Activated naive CD8-positive, alpha-beta T cell treated with anti-CD3 and anti-CD28 coated beads, Interleukin-2, amount 50 U/mL, for 24 hours (primary cell): ENCODE data around the gene BHLHE40.

ENCODE experiments used
- ATAC-seq: fragments of 150-1000 bp; cut with Tn5 transposase; one replicate; pipeline ENCODE4 v1.10.0; 2021
- DNase-seq: peaks from one replicate; pipeline ENCODE4 v3.0.0; 2021
- H3K27ac Mint-ChIP-seq: one replicate; pipeline ENCODE4 v1.8.0; 2021; ENCODE audit warnings: mild to moderate bottlenecking, mixed read lengths
- H3K27me3 Mint-ChIP-seq: one replicate; pipeline ENCODE4 v1.8.0; 2021; ENCODE audit warnings: mixed read lengths
- H3K36me3 Mint-ChIP-seq: one replicate; pipeline ENCODE4 v1.8.0; 2021; ENCODE audit warnings: low read depth, mixed read lengths
- H3K4me1 Mint-ChIP-seq: one replicate; pipeline ENCODE4 v1.8.0; 2021; ENCODE audit warnings: mixed read lengths
- H3K4me3 Mint-ChIP-seq: one replicate; pipeline ENCODE4 v1.8.0; 2021; ENCODE audit warnings: mild to moderate bottlenecking, moderate library complexity, mixed read lengths
- H3K9me3 Mint-ChIP-seq: one replicate; pipeline ENCODE4 v1.8.0; 2021; ENCODE audit warnings: mixed read lengths

Gene BHLHE40

DNA sequence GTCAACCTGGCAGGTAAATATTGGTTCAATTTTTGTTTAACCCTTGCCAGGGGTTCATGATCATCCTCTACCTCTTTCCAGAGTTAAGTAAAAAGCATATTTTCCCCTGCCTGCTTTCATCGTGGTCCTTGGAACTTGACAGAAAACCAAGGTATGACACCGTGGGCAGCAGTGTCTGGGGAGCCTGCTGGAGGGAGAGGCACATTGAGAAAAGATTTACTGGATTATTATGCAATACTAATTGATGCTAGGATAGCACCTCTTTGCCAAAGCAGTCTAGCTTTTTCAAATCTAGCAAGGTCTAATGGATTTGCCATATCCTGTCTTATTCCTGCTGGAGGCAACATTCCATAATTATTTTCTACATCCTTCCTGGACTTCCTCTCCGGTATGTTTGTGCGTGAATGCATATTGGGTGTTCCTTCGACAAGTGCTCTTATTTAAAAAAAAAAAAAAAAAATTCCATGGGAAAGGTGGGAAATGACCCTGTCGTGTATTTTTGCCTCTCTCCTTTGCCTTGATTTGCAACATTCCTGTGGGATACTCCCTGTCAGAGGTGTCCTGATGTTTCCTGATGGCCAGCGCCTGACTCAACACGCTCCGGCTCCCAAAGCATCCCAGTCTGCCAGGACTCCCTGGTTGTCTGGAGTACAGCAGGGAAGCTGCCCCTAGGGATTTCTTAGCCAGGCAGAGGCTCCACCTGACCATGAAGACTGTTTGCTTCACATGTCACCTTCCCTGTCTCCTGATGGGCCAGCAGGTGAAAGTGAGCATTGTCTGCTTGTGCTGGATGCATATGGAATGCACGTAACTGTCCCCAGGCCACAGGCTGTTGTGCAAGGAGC lies 6.3 kb downstream of the BHLHE40 start:
- DNase-seq (no peak), ATAC-seq (no peak)
- Mint-ChIP-seq H3K4me3 (peak overlapping the region; percentile 80), H3K27ac (peak overlapping the region; percentile 83), H3K9me3 (no peaks in the 10 kb centered on the region), H3K4me1 (peaks cover 83% of the 10 kb centered on the region), H3K36me3 (peaks cover 53% of the 10 kb centered on the region), H3K27me3 (no peaks in the 10 kb centered on the region)

DNA sequence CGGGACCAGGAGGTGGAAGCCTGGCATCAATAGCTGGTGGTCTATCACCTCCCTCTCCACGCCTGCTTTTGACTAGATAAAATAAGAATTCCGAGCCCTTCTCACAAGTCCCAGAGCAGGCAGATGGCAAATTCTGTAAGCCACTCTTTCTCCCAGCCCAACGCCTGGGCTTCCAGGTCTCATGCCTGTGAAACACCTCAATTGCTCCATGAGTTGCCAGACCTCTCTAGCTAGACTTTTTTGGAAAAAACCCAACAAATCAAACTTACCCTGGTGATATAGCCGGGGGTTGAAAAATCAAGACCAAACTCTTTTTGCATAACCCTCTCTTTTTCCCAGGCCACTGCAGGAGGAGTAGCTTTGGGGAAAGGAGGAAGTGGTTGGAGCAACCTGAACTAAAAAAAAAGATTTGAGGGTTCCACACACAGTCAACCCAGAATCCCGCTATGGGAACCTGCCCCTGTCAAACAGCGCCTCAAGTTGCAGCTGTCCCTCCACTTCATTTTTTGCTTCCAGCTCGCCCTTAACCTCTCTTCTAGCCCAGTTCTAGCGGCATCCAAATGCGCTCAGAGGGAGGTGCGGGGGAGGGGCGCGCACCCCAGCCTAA lies 7.0 kb downstream of the BHLHE40 start:
- no peak for DNase-seq
- peak overlapping the region; percentile 83 for H3K27ac Mint-ChIP-seq
- H3K36me3 Mint-ChIP-seq: peaks cover 46% of the 10 kb centered on the region

DNA sequence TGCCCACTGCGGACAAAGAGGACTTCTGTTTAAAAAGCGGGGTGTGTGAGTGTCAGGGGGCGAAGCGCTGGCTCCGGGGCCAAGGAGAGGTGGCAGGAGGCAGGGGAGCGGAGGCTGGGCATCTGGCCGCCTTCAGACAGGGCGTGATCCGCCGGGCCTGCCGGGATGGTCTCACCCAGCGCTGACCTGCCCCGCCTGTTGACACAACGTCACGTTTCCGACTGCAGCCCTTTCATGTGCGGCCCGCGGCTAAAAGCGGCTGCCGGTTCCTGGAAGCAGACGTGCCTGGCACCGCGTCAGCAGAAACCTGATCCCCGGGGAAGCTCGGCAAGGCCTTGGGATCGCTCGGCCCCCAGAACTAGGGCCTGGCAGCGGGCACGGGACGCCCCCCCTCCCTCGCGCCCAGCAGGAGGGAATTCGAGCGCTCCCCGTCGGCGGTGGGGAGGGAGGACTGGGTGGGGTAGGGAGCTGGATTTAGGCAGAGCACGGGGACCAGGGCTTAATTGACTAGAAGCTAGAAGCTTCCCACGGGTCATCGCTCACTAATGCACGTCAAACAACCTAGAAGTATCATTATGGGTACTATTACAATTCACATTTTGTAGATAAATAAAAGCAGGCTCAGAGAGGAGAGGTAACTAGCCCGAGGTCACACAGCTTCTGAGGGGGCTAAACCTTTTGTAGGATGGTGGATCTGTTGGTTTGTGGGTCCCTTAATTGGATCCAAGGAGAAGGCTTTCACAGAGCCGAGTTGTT lies 7.7 kb downstream of the BHLHE40 start:
- peaks cover 39% of the 10 kb centered on the region for H3K36me3 Mint-ChIP-seq
- ATAC-seq (peak; percentile 68), DNase-seq (peak; percentile 86)
- H3K9me3 Mint-ChIP-seq: no peaks in the 10 kb centered on the region
- no peaks in the 10 kb centered on the region for H3K27me3 Mint-ChIP-seq
- peak overlapping the region; percentile 83 for H3K27ac Mint-ChIP-seq
- peaks cover 76% of the 10 kb centered on the region for H3K4me1 Mint-ChIP-seq
- peak overlapping the region; percentile 80 for H3K4me3 Mint-ChIP-seq

More for the DNA sequence above, 7.0 kb downstream of the BHLHE40 start:
- Mint-ChIP-seq H3K9me3 (no peaks in the 10 kb centered on the region), H3K4me3 (peak overlapping the region; percentile 80), H3K27me3 (no peaks in the 10 kb centered on the region), H3K4me1 (peaks cover 81% of the 10 kb centered on the region)
- peak; percentile 33 for ATAC-seq

DNA sequence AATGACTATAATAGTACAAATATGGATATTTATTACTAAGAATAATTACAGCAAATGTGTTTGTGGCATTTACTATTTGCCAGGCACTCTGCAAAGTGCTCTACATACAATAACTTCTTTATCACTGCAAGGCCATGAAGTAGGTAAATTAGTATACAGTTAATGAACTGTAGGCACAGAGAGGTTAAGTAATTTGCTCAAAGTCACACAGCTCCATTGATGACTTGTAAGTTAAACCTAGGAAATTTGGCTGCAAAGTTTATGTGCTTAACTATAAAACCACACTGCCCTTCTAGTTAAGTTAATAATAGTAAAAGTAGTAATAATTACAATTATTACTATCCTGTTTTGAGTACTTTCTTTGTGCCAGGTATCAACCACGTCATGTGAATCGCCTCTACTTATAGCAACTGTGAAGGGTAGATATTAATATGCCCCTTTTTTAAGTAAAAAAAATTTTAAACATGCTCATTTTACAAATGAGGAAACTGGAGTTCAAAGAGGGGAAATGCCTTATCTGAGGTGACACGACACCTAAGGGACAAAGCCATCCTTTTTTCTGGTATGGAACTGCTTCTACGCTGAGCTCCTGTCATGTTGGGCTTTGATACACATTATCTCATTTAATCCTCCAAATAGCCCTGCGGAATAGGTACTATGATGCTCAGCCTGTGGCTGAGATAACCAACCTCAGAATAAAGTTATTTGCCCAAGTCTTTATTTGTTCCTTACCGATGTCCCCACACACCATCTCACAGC lies 8.5 kb downstream of the BHLHE40 start:
- H3K9me3 Mint-ChIP-seq: no peaks in the 10 kb centered on the region
- no peaks in the 10 kb centered on the region for H3K27me3 Mint-ChIP-seq
- peak overlapping the region; percentile 80 for H3K4me3 Mint-ChIP-seq
- H3K27ac Mint-ChIP-seq: peak overlapping the region; percentile 83
- DNase-seq (no peak), ATAC-seq (no peak)
- H3K36me3 Mint-ChIP-seq: peaks cover 31% of the 10 kb centered on the region
- H3K4me1 Mint-ChIP-seq: peaks cover 71% of the 10 kb centered on the region

DNA sequence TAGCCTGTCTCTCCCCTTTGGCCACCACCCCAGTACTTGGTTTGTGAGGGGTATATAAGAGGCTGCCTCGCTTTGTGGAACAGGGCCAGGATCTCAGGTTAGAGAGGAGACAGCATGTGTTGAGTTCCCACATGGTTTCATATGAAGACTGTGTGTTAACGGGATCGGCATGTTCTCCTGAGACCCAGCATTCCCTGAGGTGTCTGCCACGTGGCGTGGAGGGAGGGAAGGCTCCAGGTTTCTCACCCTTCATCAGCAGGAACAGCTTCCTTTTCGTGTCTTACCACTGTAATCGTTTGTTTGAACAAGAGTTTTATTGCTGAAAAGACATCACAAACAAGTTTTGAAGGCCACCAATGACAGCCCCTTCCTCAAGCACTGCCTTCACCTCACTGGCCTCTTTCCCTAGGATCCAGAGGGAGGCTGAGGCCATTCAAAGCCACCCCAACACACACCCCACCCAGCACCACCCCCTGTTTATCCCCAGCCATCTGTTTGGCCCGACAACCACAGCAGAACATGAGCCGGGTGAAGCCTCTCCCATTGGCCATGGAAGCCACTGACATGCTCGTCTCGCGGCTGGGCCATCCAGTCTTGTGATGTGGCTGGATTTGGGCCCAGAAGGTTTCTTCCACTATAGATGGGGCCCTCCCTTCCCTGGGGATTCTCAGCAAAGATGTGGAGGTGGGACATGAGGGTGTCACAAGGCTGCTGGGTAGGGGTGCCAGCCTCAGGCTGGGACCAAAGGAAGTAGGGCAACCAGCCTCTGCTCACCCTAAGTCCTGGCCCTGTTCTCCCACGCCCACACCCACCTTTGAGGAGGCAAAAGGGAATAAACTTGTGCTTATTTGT lies 10.0 kb downstream of the BHLHE40 start:
- Mint-ChIP-seq H3K9me3 (no peaks in the 10 kb centered on the region), H3K4me3 (no peak overlapping the region), H3K27ac (peak overlapping the region; percentile 22), H3K4me1 (peaks cover 65% of the 10 kb centered on the region), H3K27me3 (no peaks in the 10 kb centered on the region), H3K36me3 (peaks cover 16% of the 10 kb centered on the region)
- ATAC-seq (no peak), DNase-seq (no peak)

DNA sequence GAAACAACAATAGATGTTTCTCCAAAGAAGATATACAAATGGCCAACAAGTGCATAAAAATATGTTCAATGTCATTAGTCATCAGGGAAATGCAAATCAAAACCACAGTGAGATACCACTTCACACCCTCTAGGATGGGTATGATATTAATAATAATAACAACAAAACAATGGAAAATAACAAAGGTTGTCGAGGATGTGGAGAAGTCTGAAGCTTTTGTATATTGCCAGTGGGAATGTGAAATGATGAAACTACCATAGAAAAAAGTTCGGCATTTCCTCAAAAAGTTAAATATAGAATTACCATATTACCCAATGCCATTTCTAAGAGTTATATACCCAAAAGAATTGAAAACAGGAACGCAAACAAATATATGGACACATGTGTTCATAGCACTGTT lies 10.8 kb downstream of the BHLHE40 start:
- ATAC-seq: no peak

DNA sequence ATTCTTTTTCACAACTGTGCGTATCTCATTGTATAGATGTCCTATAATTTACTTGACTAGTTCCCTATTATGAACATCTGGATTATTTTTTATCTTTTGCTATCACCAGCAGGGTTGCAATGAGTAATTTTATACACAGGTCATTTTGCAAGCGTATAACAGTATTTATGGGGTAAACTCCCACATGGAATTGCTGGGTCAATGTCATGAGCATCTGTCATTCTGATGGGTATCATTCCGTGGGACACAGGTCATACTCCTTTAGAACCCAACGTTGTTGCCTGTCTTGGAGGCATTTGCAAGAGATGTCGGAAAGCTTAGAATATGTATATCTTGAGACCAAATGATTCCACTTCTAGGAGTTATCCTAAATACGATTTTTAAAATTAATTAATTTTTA lies 12.9 kb downstream of the BHLHE40 start:
- Mint-ChIP-seq H3K27me3 (no peaks in the 10 kb centered on the region), H3K27ac (no peak overlapping the region), H3K4me3 (no peak overlapping the region), H3K9me3 (no peaks in the 10 kb centered on the region), H3K36me3 (no peaks in the 10 kb centered on the region), H3K4me1 (peaks cover 62% of the 10 kb centered on the region)
- no peak for DNase-seq
- ATAC-seq: no peak

More for the DNA sequence above, 10.8 kb downstream of the BHLHE40 start:
- Mint-ChIP-seq H3K36me3 (peaks cover 11% of the 10 kb centered on the region), H3K4me3 (no peak overlapping the region), H3K4me1 (peaks cover 67% of the 10 kb centered on the region), H3K9me3 (no peaks in the 10 kb centered on the region), H3K27me3 (no peaks in the 10 kb centered on the region), H3K27ac (no peak overlapping the region)
- DNase-seq: no peak

DNA sequence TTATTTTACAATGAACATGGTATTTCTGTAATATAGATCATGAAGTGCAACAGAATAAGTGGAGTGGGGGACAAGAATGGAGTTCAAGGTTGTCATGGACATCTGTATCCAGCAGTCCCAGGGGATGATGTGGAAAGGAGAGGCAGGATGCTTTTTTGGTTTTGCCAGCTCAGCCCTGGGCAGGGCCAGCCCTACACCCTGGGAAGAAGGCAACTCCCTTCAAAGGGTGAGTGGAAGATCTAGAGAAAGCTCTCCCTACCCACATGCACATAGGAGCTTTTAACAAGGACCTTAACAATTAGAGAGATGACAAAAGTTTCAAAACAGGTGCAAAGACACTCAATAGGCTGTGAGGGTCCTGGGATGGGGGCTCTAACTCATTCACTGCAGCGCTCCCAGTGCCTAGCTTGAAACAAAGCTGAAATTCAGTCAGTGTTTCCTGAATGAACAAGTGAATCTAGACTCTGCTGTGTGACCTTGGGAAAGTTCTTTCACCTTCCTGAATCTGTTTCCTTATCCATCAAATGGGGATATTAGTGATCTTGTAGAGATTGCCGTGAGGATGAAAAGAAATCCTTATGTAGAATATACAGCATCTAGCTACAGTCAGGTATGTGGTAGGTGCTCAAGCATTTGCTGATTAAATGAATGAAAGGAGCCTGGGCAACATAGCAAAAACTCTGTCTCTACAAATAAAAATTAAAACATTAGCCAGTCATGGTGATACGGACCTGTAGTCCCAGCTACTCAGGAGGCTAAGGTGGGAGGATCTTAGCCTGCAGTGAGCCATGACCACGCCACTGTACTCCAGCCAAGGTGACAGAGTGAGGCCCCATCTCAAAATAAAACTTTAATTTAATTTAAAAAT lies 14.3 kb downstream of the BHLHE40 start:
- DNase-seq (no peak), ATAC-seq (no peak)
- Mint-ChIP-seq H3K27me3 (no peaks in the 10 kb centered on the region), H3K9me3 (no peaks in the 10 kb centered on the region), H3K27ac (peak overlapping the region; percentile 33), H3K36me3 (no peaks in the 10 kb centered on the region), H3K4me1 (peaks cover 52% of the 10 kb centered on the region), H3K4me3 (no peak overlapping the region)

DNA sequence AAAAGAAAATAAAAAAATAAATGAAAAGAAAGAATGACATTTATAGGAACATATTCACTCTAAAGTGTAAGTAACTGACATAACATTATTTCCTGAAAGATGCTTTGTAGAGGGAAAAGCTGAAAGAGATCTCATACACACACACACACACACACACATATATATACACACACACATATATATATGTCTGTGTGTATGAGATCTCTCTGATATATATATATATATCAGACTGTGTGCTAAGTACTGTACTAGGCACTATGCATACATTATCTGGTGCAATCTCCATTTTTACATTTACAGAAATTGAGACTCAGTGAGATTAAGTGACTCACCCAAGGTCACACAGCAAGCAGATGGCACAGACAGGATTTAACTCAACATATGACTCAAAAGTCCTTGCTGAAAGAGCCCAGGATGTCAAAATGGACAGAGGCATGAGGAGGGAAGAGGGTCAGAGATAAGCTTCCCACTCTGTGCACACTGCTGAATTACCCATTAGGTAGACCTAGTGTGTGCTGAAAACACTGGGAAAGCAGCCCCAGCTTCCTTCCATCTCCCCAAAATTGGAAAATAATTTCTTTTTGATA lies 15.0 kb downstream of the BHLHE40 start:
- Mint-ChIP-seq H3K36me3 (no peaks in the 10 kb centered on the region), H3K9me3 (no peaks in the 10 kb centered on the region), H3K27me3 (no peaks in the 10 kb centered on the region), H3K4me3 (no peak overlapping the region), H3K27ac (peak overlapping the region; percentile 81), H3K4me1 (peaks cover 46% of the 10 kb centered on the region)
- ATAC-seq: peak; percentile 86
- no peak for DNase-seq

DNA sequence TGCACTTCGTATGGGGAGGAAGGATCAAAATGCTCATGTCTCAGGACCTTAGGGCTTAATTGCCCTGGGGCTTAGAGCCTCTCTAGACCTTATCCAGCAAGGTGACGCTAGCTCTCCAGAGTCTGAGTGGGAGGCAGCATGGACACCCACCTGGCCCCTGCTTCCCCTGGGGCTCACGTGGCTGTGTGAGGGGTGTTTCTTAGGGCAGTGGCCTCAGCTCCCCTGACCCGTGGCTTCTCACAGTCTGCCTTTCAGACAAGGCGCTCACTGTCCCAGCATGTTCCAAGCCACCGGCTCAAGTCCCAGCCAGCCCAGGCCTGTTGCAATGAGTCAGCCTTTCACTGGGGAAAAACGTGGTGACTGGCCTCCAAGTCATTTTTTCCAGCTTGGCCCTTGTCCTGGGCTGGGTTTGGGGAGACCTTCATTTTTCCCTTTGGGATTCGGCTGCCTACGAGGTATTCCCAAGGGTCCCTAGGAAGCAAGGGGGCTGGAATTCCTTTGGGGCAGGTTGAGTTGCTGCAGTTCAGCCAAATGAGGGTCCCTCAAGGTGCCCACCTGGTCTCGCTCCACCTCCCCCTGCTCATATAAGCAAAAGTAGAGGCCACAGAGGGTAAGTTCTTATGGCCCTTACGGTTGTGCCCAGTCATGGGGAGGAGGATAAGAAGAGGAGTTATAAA lies 15.7 kb downstream of the BHLHE40 start:
- H3K4me3 Mint-ChIP-seq: no peak overlapping the region
- H3K36me3 Mint-ChIP-seq: no peaks in the 10 kb centered on the region
- no peaks in the 10 kb centered on the region for H3K9me3 Mint-ChIP-seq
- no peaks in the 10 kb centered on the region for H3K27me3 Mint-ChIP-seq
- ATAC-seq: peak; percentile 25
- H3K27ac Mint-ChIP-seq: peak overlapping the region; percentile 81
- peaks cover 46% of the 10 kb centered on the region for H3K4me1 Mint-ChIP-seq
- no peak for DNase-seq

DNA sequence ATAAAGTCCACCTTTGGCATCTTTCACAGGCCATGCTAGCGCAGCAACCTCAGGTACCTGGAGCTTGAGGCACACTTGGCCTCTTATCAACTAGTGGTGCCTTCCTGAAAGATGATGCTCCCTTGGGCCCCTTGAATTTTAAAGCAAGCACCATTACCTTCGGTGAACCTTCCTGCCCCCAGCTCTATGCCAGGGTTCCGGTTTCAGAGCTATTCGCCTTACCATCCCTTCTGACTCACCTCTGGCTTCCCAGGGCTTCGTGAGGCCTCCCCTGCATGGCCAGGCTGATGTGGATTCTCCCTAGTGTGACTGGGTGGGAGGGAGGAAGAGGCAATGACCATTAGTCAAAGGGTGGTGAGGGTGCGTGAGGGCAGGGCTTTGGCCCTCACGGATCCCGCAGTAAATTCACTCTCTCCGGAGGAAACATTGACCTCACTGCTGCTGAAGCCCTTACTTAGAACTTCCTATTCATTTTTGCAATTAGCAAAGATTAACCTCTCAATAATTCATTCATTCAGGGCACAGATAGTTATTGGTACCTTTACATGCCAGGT lies 16.3 kb downstream of the BHLHE40 start:
- Mint-ChIP-seq H3K9me3 (no peaks in the 10 kb centered on the region), H3K4me3 (no peak overlapping the region), H3K27ac (peak overlapping the region; percentile 38), H3K4me1 (peaks cover 40% of the 10 kb centered on the region), H3K27me3 (no peaks in the 10 kb centered on the region), H3K36me3 (no peaks in the 10 kb centered on the region)
- no peak for ATAC-seq
- DNase-seq: no peak

DNA sequence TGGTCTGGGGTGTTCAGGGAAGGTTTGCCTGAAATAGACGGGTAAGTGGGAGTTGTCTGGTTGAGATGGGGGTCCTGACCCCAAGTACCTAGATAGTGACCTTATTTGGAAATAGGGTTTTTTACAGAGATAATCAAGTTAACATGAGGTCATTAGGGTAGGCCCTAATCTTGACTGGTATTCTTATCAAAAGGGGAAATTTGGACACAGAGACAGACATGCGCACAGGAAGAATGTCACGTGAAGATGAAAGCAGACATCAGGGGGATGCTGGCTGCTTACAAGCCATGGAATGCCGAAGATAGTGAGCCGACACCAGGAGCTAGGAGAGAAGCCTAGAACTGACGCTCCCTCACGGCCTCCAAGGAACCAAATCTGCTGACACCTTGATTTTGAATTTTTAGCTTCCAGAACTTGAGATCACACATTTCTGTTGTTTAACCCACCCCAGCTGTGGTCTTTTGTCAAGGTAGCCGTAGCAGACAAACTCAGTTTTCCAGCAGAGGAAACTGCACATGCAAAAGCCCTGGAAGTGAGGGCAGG lies 17.1 kb downstream of the BHLHE40 start:
- DNase-seq (no peak), ATAC-seq (no peak)
- Mint-ChIP-seq H3K27ac (peak overlapping the region; percentile 38), H3K9me3 (no peaks in the 10 kb centered on the region), H3K36me3 (no peaks in the 10 kb centered on the region), H3K27me3 (no peaks in the 10 kb centered on the region), H3K4me3 (no peak overlapping the region), H3K4me1 (peaks cover 43% of the 10 kb centered on the region)
